Smooth muscle cell (in vitro differentiated cells): ENCODE measurements around the gene YIF1A. TPM values are rescaled to one million over a fixed set of nuclear protein-coding genes. Genes with fewer than 3 reads are reported as not detected.

Experiments used
- DNase-seq: peaks from one replicate; lab custom pipeline; 2025; ENCODE audit not compliant: unreplicated experiment; lab: John Stamatoyannopoulos, UW
- H2AFZ ChIP-seq: fragments of 200-600 bp; sonication (generic); 2 replicates; pipeline ENCODE4 v1.6.0; 2016; ENCODE audit warnings: antibody characterized with exemption, low read depth, mild to moderate bottlenecking
- H3F3A ChIP-seq: fragments of 200-600 bp; sonication (generic); 2 replicates; pipeline ENCODE4 v1.6.0; 2017; ENCODE audit warnings: antibody characterized with exemption, low read depth
- H3K27ac ChIP-seq: fragments of 200-600 bp; sonication (generic); 2 replicates; pipeline ENCODE4 v1.5.1; 2016; ENCODE audit warnings: low read depth, mild to moderate bottlenecking
- H3K27me3 ChIP-seq: fragments of 200-600 bp; sonication (generic); 2 replicates; pipeline ENCODE4 v1.6.1; 2016; ENCODE audit warnings: low read depth, mild to moderate bottlenecking
- H3K36me3 ChIP-seq: fragments of 200-600 bp; sonication (generic); 2 replicates; pipeline ENCODE4 v1.5.1; 2016; ENCODE audit warnings: low read depth
- H3K4me1 ChIP-seq: fragments of 200-600 bp; sonication (generic); 2 replicates; pipeline ENCODE4 v1.5.1; 2016; ENCODE audit warnings: low read depth
- H3K4me2 ChIP-seq: fragments of 200-600 bp; sonication (generic); 2 replicates; pipeline ENCODE4 v1.6.0; 2016; ENCODE audit warnings: mild to moderate bottlenecking
- H3K4me3 ChIP-seq: fragments of 200-600 bp; sonication (generic); 2 replicates; pipeline ENCODE4 v1.5.1; 2016; ENCODE audit warnings: mild to moderate bottlenecking
- H3K79me2 ChIP-seq: fragments of 200-600 bp; sonication (generic); 2 replicates; pipeline ENCODE4 v1.6.0; 2016; ENCODE audit warnings: low read depth, mild to moderate bottlenecking
- H3K9ac ChIP-seq: fragments of 200-600 bp; sonication (generic); 2 replicates; pipeline ENCODE4 v1.6.0; 2016; ENCODE audit warnings: low read depth
- H3K9me3 ChIP-seq: fragments of 200-600 bp; sonication (generic); replicated peaks from 2 replicates; pipeline ENCODE4 v1.5.1; 2016; ENCODE audit warnings: low read depth
- H4K20me1 ChIP-seq: fragments of 200-600 bp; sonication (generic); 2 replicates; pipeline ENCODE4 v1.6.0; 2016; ENCODE audit warnings: low read depth
- WGBS: methylation state at CpG from one replicate; pipeline ENCODE4 v1.1.7; 2016; ENCODE audit warnings: low lambda C conversion rate; 5-methylcytosine and 5-hydroxymethylcytosine counted together
- polyA plus RNA-seq: library from polyadenylated mRNA; unstranded; fragments of >200 nt; fragmentation: Nextera tagmentation; extraction: Ambion mirVana; gene quantifications from 2 replicates; pipeline ENCODE4 v1.2.1, GENCODE V29; 2016
- total RNA-seq: library from RNA; depleted of rRNA; stranded (reverse); fragments of >200 nt; gene quantifications from 2 replicates; pipeline ENCODE4 v1.2.3, GENCODE V29; 2014
- TF ChIP-seq, protein P1 (sequence below): fragments of 200-600 bp; sonication (generic); IDR thresholded peaks from 2 replicates; pipeline ENCODE4 v1.5.1; 2017; ENCODE audit warnings: borderline replicate concordance, mild to moderate bottlenecking, antibody characterized with exemption; ENCODE audit not compliant: insufficient read depth, poor library complexity, severe bottlenecking

Gene YIF1A
- total and polyA plus RNA-seq, 2 experiments from 2014 or later: 195 to 365 TPM

DNA sequence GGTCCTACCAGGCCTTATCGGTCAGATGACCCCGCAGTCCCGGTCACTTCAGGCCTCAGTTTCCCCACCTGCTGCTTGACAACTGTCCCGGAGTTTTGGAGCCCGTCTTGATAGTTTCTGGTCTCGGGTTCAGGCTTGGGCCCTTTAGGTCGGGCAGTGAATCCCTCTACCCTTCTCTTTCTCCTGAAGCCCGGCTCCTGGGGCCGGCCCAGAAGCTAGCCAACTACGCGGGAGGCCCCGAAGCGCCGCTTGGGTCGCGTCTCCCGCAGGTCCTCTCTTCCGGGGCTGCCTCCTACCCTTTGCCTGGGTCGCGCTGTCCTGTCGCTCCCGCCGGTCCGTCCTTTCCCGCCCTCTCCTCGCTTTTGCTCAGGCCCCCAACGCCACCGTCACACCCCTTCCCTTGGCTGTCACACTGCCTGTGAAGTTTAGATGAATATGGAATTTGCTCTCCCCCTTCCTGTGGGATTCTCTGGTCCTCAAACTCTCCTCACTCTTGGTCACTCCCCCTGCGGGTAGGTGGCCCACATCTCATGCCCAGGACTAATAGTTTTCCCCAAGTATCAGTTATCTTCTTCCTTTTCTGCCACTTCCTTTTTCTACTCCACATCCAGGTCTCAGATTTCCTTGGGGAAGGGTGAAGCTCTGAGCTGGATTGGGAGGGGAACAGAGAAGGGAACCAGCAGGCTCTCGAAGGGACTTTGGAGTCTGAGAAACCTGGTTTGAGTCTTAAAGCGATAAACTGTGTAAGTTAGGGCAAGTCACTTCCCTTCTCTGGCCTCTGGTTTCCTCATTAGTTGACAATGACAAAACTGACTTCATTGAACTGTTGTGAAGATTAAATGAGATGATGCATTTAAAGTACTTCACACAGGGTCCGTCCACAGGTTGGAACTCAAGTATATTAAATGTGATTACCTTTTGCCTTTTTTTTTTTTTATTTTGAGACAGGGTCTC lies 19.7 kb downstream of the YIF1A start:
- Histone ChIP-seq H2AFZ (no peak overlapping the region), H3K79me2 (peaks cover 27% of the 10 kb centered on the region), H3K4me3 (peak overlapping the region; percentile 81), H3F3A (peaks cover 10% of the 10 kb centered on the region), H3K4me1 (peaks cover 5% of the 10 kb centered on the region), H3K27me3 (no peaks in the 10 kb centered on the region), H3K27ac (peak overlapping the region; percentile 76), H3K36me3 (peaks cover 3% of the 10 kb centered on the region), H4K20me1 (peaks cover 44% of the 10 kb centered on the region), H3K4me2 (peak overlapping the region; percentile 96), H3K9me3 (no peaks in the 10 kb centered on the region), H3K9ac (peak overlapping the region; percentile 91)
- TF ChIP-seq, protein P1, sequence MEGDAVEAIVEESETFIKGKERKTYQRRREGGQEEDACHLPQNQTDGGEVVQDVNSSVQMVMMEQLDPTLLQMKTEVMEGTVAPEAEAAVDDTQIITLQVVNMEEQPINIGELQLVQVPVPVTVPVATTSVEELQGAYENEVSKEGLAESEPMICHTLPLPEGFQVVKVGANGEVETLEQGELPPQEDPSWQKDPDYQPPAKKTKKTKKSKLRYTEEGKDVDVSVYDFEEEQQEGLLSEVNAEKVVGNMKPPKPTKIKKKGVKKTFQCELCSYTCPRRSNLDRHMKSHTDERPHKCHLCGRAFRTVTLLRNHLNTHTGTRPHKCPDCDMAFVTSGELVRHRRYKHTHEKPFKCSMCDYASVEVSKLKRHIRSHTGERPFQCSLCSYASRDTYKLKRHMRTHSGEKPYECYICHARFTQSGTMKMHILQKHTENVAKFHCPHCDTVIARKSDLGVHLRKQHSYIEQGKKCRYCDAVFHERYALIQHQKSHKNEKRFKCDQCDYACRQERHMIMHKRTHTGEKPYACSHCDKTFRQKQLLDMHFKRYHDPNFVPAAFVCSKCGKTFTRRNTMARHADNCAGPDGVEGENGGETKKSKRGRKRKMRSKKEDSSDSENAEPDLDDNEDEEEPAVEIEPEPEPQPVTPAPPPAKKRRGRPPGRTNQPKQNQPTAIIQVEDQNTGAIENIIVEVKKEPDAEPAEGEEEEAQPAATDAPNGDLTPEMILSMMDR: peak; percentile 13
- DNase-seq: no peak
- WGBS: 6% methylated on average over 32 of the region's 32 CpGs

DNA sequence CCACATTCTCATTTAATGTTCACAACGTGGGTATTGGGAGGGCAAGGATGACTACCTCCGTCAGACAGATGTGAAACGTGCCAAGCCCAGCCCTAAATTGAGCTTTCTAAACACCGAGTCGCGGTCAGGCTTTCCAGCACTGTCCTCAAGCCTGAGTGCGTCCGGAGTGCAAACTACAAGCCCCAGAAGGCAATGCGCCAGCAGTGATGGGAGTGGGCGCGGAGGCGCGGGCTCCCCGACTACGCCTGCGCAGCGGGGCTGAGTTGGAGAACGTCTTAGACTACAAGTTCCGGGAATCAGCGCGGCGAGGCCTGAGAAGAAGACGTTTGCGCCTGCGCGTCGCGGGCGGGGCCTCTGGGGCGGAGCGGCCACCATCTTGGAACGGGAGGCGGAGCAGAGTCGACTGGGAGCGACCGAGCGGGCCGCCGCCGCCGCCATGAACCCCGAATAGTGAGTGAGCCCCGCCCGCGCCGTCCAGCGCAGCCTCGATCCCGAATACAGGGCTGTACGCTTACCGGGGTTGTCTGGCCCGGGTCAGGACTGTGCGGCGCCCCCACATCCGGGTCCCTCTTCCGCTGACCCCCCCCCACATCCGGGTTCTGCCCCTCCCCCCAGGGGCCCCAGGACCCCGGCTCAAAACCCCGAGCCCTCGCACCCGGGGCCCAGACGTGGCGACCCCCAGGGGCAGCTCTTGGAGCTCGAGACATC lies 20.5 kb downstream of the YIF1A start, which contains the start of gene RAB1B:
RAB1B (plus strand) TSS at position 396 of the 708 bp plus-strand sequence; CDS start at position 437, 41 bp downstream.
- Histone ChIP-seq H3K27ac (peak within 1 kb of the TSS; percentile 85), H3K27me3 (no peaks in the 10 kb centered on the region), H2AFZ (no peak within 1 kb of the TSS), H3K4me3 (peak within 1 kb of the TSS; percentile 81), H3K9ac (peak within 1 kb of the TSS; percentile 91), H4K20me1 (peaks cover 39% of the 10 kb centered on the region), H3K4me1 (peaks cover 5% of the 10 kb centered on the region), H3K9me3 (no peaks in the 10 kb centered on the region), H3K36me3 (no peaks in the 10 kb centered on the region), H3F3A (peaks cover 5% of the 10 kb centered on the region), H3K79me2 (peaks cover 27% of the 10 kb centered on the region), H3K4me2 (peak within 1 kb of the TSS; percentile 96)
- WGBS: under 1% methylated on average over 52 of the region's 64 CpGs
- TF ChIP-seq, protein P1: no peak
- peak; percentile 100 for DNase-seq

DNA sequence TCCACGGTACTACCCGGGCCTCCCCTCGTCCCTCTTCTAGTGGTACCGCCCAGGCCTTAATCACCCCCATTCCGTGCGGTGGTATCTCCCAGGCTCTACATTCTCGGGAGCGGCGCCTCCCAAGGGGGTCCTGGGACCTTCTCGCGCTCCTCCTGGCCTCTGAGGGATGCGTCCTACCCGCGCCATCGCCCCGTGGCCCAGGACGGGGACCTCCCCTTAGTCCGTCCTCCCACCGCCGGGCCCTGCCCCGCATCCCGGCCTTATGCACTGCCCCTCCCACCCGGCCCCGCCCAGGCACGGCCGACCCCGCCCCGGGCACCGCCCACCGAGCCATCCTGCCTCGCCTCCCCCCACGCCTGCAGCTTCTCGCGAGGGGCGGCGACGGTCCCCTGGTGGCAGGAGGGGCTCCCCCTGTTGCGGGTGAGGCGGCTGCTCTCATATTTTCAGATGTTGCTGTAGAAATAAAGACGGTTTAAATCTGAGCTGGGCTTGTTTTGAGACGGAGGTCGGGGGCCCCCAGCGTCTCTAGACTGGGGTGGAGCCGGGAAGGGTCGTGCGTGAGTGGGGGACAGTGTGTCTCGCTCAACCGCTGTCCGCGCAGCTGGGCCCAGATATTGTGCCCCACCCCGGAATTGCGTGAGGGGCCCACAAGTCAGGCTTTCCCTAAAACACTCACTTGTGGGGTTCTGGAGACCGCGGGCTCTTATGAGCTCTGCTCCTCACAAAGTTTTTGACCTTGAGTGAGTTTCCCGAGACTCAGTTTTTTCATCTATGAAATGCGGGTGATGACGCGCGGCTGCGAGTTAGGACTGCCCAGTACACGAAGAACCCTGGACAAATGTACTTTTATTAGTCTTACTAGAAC lies 21.3 kb downstream of the YIF1A start:
- H2AFZ ChIP-seq: no peak overlapping the region
- no peaks in the 10 kb centered on the region for H3K36me3 ChIP-seq
- peak overlapping the region; percentile 85 for H3K27ac ChIP-seq
- DNase-seq: peak; percentile 89
- H3K9ac ChIP-seq: peak overlapping the region; percentile 79
- H3K79me2 ChIP-seq: peaks cover 27% of the 10 kb centered on the region
- H3K4me1 ChIP-seq: peaks cover 5% of the 10 kb centered on the region
- H3K4me3 ChIP-seq: peak overlapping the region; percentile 81
- H3K9me3 ChIP-seq: no peaks in the 10 kb centered on the region
- TF ChIP-seq, protein P1: peak; percentile 27
- WGBS: 2% methylated on average over 43 of the region's 61 CpGs
- H3K4me2 ChIP-seq: peak overlapping the region; percentile 96
- H3K27me3 ChIP-seq: no peaks in the 10 kb centered on the region
- H4K20me1 ChIP-seq: peaks cover 34% of the 10 kb centered on the region
- peaks cover 5% of the 10 kb centered on the region for H3F3A ChIP-seq
